RWPE2 (cell line): Measurements from ENCODE around the gene TMPRSS2.

ENCODE experiments used
- ATAC-seq: fragments of 200-7000 bp; cut with Tn5 transposase; 3 replicates; pipeline ENCODE4 v1.9.1; 2021; ENCODE audit warnings: low read depth
- DNase-seq: peaks from one replicate; pipeline ENCODE4 v3.0.0-alpha.2; 2020; ENCODE audit warnings: low spot score
- H3K27ac ChIP-seq: fragments of 450-650 bp; 2 replicates; pipeline ENCODE4 v1.5.1; 2017; ENCODE audit warnings: mild to moderate bottlenecking; ENCODE audit not compliant: poor library complexity, severe bottlenecking
- H3K27me3 ChIP-seq: fragments of 250-450 bp; sonication (Bioruptor Pico); 2 replicates; pipeline ENCODE4 v1.5.1; 2021; ENCODE audit warnings: mild to moderate bottlenecking, moderate library complexity; ENCODE audit not compliant: insufficient read depth, poor library complexity, severe bottlenecking
- H3K36me3 ChIP-seq: fragments of 250-450 bp; sonication (Bioruptor Pico); 2 replicates; pipeline ENCODE4 v1.5.1; 2020; ENCODE audit warnings: low read depth, mild to moderate bottlenecking, moderate library complexity
- H3K4me1 ChIP-seq: fragments of 250-450 bp; sonication (Bioruptor Pico); 2 replicates; pipeline ENCODE4 v1.5.1; 2021; ENCODE audit warnings: mild to moderate bottlenecking, moderate library complexity; ENCODE audit not compliant: insufficient read depth, poor library complexity, severe bottlenecking
- H3K4me3 ChIP-seq: fragments of 250-450 bp; sonication (Bioruptor Pico); 2 replicates; pipeline ENCODE4 v1.5.1; 2021; ENCODE audit warnings: mild to moderate bottlenecking, moderate library complexity; ENCODE audit not compliant: severe bottlenecking
- H3K9me3 ChIP-seq: fragments of 250-450 bp; sonication (Bioruptor Pico); 2 replicates; pipeline ENCODE4 v1.5.1; 2021; ENCODE audit warnings: mild to moderate bottlenecking, moderate library complexity; ENCODE audit not compliant: severe bottlenecking
- TF ChIP-seq, protein P1 (sequence below): fragments of 450-650 bp; IDR thresholded peaks from one replicate; pipeline ENCODE4 v1.5.1; 2017; ENCODE audit warnings: mild to moderate bottlenecking, moderate library complexity; ENCODE audit not compliant: poor library complexity, severe bottlenecking

Gene TMPRSS2

DNA sequence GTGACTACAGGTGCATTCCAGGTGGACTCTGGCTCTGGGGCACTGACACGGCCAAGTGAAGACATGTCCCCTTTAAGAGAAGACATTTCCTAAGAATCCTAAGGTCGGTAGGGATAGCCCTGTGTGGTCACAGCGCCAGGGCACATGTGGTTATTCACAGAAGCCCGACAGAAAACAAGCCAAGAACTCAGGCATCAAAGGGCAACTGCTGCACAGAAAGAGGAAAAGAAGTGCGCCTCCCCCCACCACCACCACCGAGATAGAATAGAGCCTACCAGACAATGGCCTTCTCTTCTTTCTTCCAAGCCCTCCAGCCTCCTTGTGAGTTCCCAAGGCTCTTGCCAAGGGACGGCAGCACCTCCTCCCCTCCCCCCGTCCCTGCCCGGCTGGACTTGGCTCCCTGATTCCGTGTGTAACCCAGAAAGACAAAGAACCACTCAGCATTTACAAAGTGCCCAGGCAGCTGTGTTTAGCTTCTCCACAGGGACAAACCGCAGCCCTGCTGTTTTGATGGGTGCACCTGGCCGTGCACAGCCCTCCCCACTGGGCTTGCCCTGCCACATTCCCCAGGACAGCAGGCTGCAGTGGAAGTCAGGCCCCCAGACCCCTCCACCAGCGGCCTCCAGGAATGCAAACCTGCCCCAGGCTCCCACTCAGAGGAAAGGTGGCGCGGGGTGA, 30.2 kb downstream of the TMPRSS2 start:
- H3K27ac ChIP-seq, result no peak overlapping the region
- TF ChIP-seq, protein P1, sequence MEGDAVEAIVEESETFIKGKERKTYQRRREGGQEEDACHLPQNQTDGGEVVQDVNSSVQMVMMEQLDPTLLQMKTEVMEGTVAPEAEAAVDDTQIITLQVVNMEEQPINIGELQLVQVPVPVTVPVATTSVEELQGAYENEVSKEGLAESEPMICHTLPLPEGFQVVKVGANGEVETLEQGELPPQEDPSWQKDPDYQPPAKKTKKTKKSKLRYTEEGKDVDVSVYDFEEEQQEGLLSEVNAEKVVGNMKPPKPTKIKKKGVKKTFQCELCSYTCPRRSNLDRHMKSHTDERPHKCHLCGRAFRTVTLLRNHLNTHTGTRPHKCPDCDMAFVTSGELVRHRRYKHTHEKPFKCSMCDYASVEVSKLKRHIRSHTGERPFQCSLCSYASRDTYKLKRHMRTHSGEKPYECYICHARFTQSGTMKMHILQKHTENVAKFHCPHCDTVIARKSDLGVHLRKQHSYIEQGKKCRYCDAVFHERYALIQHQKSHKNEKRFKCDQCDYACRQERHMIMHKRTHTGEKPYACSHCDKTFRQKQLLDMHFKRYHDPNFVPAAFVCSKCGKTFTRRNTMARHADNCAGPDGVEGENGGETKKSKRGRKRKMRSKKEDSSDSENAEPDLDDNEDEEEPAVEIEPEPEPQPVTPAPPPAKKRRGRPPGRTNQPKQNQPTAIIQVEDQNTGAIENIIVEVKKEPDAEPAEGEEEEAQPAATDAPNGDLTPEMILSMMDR, result no peak
- H3K9me3 ChIP-seq, result no peaks in the 10 kb centered on the region
- no peaks in the 10 kb centered on the region for H3K27me3 ChIP-seq
- H3K4me3 ChIP-seq, result no peak overlapping the region
- H3K36me3 ChIP-seq, result no peaks in the 10 kb centered on the region
- H3K4me1 ChIP-seq, result no peaks in the 10 kb centered on the region
- DNase-seq, result no peak
- ATAC-seq, result no peak; the same call in 2 of the 3 replicates

DNA sequence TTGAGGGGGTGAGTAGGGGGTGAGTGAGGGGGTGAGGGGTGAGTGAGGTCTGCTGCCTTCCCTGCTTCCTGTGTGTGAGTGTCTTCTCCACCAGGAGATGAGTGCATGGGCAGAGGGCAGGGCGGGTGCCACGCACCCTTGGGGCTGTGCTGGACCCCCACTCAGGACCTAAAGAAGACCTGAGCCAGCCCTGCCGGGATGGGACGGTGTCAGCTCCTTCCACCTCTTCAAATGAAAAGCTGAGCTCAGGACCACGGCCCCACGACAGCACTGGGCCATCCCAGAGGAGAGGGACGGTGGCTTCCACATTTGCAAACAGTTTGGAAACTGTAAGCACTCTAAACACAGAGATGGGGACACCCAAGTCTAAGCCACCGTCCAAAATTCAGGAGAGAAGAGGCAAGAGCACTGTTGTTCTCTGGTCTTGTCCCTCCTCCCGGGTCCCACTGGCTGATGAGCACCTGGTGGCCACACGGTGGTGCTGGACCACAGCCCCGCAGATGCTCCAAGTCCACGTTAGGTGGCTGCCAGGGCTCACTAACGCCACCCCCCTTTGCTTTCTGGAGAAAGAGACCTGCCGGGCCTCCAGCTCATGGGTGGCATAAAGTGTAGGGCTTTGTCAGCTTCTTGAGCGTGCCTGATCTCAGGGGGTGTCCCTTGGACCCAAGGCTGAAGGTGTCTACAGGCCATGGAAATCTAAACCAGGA, 32.1 kb downstream of the TMPRSS2 start:
- ATAC-seq, result no peak; the same call in 2 of the 3 replicates
- H3K27ac ChIP-seq, result no peak overlapping the region
- no peaks in the 10 kb centered on the region for H3K9me3 ChIP-seq
- TF ChIP-seq, protein P1, result no peak
- H3K36me3 ChIP-seq, result no peaks in the 10 kb centered on the region
- no peak for DNase-seq
- no peak overlapping the region for H3K4me3 ChIP-seq
- no peaks in the 10 kb centered on the region for H3K4me1 ChIP-seq
- H3K27me3 ChIP-seq, result no peaks in the 10 kb centered on the region

DNA sequence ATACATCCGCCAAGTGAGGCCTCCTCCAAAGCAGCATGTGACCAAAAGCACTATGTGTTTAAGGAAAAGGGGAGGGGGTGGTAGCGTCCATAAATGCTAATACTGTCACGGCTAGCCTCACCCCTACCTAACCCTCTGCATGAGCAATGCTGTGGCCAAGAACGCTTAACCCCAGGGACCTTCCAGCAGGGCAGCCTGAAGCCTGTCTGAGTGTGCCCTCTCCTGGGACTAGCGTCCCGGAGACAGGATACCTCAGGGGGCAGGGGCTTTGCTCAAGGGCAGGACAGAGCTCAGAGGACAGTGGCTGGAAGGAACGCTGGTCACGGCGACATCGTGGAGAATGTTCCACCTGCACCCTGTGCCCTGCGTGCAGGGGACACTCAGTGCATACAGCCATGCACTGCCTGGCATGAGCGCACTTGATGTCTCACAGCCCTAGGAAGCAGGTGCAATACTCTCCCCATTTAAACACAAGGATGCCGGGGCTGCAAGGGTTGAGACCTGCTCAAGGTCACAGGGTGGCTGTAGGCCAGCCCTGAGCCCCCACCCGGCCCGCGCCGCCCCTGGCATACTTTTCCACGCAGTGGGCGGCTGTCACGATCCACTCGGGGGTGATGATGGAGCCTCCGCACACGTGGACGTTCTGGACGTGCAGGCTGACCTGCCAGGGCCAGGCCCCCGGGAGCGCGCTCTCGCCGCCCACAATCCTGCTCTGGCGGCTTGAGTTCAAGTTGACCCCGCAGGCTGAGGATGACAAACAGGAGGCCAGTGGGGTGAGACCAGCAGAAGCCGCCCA, 35.0 kb downstream of the TMPRSS2 start:
- no peaks in the 10 kb centered on the region for H3K36me3 ChIP-seq

DNA sequence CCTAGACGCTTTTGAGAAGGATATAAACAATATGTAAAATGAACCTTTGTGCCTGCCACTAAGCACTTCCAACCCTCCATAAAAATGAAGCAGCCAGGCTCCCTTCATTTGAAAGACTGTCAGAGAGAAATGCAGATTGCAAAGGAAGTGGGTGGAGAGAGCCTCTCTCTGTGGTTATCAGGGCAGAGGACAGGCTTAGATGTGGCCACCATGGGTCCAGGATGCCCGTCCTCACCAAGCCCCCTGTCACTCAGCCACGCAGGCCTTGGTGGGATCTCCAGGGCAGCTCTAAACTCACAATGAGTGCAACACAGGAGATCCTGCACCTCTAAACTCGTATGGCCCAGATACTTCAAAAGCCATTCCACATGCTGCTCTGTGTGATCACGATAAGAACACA, 37.9 kb downstream of the TMPRSS2 start:
- Histone ChIP-seq H3K4me3 (no peak overlapping the region), H3K4me1 (peaks cover 8% of the 10 kb centered on the region), H3K27me3 (no peaks in the 10 kb centered on the region), H3K27ac (no peak overlapping the region), H3K36me3 (no peaks in the 10 kb centered on the region), H3K9me3 (no peaks in the 10 kb centered on the region)
- DNase-seq, result no peak
- TF ChIP-seq, protein P1, result no peak
- ATAC-seq, result no peak

More for the DNA sequence above, 35.0 kb downstream of the TMPRSS2 start:
- no peak overlapping the region for H3K4me3 ChIP-seq
- H3K9me3 ChIP-seq, result no peaks in the 10 kb centered on the region
- H3K27ac ChIP-seq, result no peak overlapping the region
- TF ChIP-seq, protein P1, result no peak
- H3K4me1 ChIP-seq, result no peaks in the 10 kb centered on the region
- ATAC-seq (no peak), DNase-seq (no peak)
- no peaks in the 10 kb centered on the region for H3K27me3 ChIP-seq
